ENCODE measurements around the gene GZF1. TPM values are rescaled to one million over a fixed set of nuclear protein-coding genes. Genes with fewer than 3 reads are reported as not detected.
"Not testable (repeated sequence)": the region's sequence is repeated elsewhere in the genome, so short reads cannot be mapped to it uniquely, and the experiment has no call there.

GZF1 gene
- total RNA-seq, 1 donor from 2014 or later: 13.9 TPM

GRCh38 chr20:23343590-23343989 is 18.4 kb upstream of the GZF1 start:
- H3K4me3 Mint-ChIP-seq: no peak overlapping the region
- H3K9me3 Mint-ChIP-seq: no peaks in the 10 kb centered on the region
- TF ChIP-seq CTCF (IDR thresholded peaks at IDR 0.05; ENCODE audit: unreplicated experiment): no peak
- H3K27me3 Mint-ChIP-seq (ENCODE audit: low read depth): peaks cover 6% of the 10 kb centered on the region
- H3K27ac Mint-ChIP-seq: no peak overlapping the region
- H3K4me1 Mint-ChIP-seq: peaks cover 12% of the 10 kb centered on the region
- no peak for DNase-seq (ENCODE audit: low spot score in 2 of 2, unreplicated experiment in 2 of 2)
- no peaks in the 10 kb centered on the region for H3K36me3 Mint-ChIP-seq

- Mint-ChIP-seq H3K9me3 (no peaks in the 10 kb centered on the region), H3K27ac (no peak overlapping the region), H3K36me3 (no peaks in the 10 kb centered on the region), H3K4me3 (no peak overlapping the region), H3K4me1 (peaks cover 19% of the 10 kb centered on the region), H3K27me3 (ENCODE audit: low read depth) (peaks cover 6% of the 10 kb centered on the region)
- DNase-seq (ENCODE audit: low spot score in 2 of 2, unreplicated experiment in 2 of 2): no peak
- TF ChIP-seq CTCF (IDR thresholded peaks at IDR 0.05; ENCODE audit: unreplicated experiment): no peak
Measured at GRCh38 chr20:23344336-23344735, 17.6 kb upstream of the GZF1 start.

- no peak for TF ChIP-seq CTCF (IDR thresholded peaks at IDR 0.05; ENCODE audit: unreplicated experiment)
- no peak for DNase-seq (ENCODE audit: low spot score in 2 of 2, unreplicated experiment in 2 of 2)
- H3K4me3 Mint-ChIP-seq: no peak overlapping the region
- H3K36me3 Mint-ChIP-seq: no peaks in the 10 kb centered on the region
- H3K9me3 Mint-ChIP-seq: no peaks in the 10 kb centered on the region
- H3K4me1 Mint-ChIP-seq: peaks cover 24% of the 10 kb centered on the region
- no peak overlapping the region for H3K27ac Mint-ChIP-seq
- peaks cover 4% of the 10 kb centered on the region for H3K27me3 Mint-ChIP-seq (ENCODE audit: low read depth)
Measured at GRCh38 chr20:23346002-23346401, 16.0 kb upstream of the GZF1 start.

- no peaks in the 10 kb centered on the region for H3K9me3 Mint-ChIP-seq
Measured at GRCh38 chr20:23347791-23348190, 14.2 kb upstream of the GZF1 start.

GRCh38 chr20:23348510-23348909 is 13.5 kb upstream of the GZF1 start:
- H3K4me1 Mint-ChIP-seq: peaks cover 35% of the 10 kb centered on the region
- H3K9me3 Mint-ChIP-seq; H3K27me3 Mint-ChIP-seq (ENCODE audit: low read depth); DNase-seq (ENCODE audit: low spot score in 2 of 2, unreplicated experiment in 2 of 2); H3K36me3 Mint-ChIP-seq: not testable (repeated sequence)
- H3K27ac Mint-ChIP-seq: peak overlapping the region; percentile 100
- H3K4me3 Mint-ChIP-seq: peak overlapping the region; percentile 26

More at GRCh38 chr20:23347791-23348190, 14.2 kb upstream of the GZF1 start:
- peaks cover 33% of the 10 kb centered on the region for H3K4me1 Mint-ChIP-seq
- no peak for DNase-seq (ENCODE audit: low spot score in 2 of 2, unreplicated experiment in 2 of 2)
- H3K4me3 Mint-ChIP-seq: no peak overlapping the region
- H3K27me3 Mint-ChIP-seq (ENCODE audit: low read depth): no peaks in the 10 kb centered on the region
- H3K27ac Mint-ChIP-seq: peak overlapping the region; percentile 100
- no peak for TF ChIP-seq CTCF (IDR thresholded peaks at IDR 0.05; ENCODE audit: unreplicated experiment)
- no peaks in the 10 kb centered on the region for H3K36me3 Mint-ChIP-seq

GRCh38 chr20:23349338-23350195 is 12.4 kb upstream of the GZF1 start:
- Mint-ChIP-seq H3K27ac (peak overlapping the region; percentile 100), H3K4me1 (peaks cover 35% of the 10 kb centered on the region), H3K9me3 (no peaks in the 10 kb centered on the region), H3K4me3 (peak overlapping the region; percentile 96), H3K27me3 (ENCODE audit: low read depth) (no peaks in the 10 kb centered on the region), H3K36me3 (no peaks in the 10 kb centered on the region)
- DNase-seq (ENCODE audit: low spot score in 2 of 2, unreplicated experiment in 2 of 2): peak in 1 of 2 experiments; percentile 55
- peak; percentile 29 for TF ChIP-seq CTCF (IDR thresholded peaks at IDR 0.05; ENCODE audit: unreplicated experiment)

All from mesothelial cell of epicardium (in vitro differentiated cells).